Measurements from ENCODE around the gene CDT1.

CDT1 gene

DNA sequence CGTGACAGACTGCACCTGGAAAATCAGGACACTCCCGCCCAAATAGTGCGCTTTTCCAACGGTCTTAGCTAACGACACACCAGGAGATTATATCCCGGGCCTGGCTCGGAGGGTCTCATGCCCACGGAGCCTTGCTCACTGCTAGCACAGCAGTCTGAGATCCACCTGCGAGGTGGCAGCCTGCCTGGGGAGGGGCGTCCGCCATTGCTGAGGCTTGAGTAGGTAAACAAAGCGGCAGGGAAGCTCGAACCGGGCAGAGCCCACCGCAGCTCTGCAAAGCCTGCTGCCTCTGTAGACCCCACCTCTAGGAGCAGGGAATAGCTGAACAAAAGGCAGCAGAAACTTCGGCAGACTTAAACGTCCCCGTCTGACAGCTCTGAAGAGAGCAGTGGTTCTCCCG is 48.0 kb downstream of the CDT1 start:
- Mint-ChIP-seq H3K27ac (no peak overlapping the region), H3K36me3 (ENCODE audit: low read depth) (peaks cover 11% of the 10 kb centered on the region), H3K4me1 (ENCODE audit: low read depth) (peaks cover 17% of the 10 kb centered on the region), H3K4me3 (no peak overlapping the region), H3K27me3 (no peaks in the 10 kb centered on the region), H3K9me3 (no peaks in the 10 kb centered on the region)
- no peak for DNase-seq

DNA sequence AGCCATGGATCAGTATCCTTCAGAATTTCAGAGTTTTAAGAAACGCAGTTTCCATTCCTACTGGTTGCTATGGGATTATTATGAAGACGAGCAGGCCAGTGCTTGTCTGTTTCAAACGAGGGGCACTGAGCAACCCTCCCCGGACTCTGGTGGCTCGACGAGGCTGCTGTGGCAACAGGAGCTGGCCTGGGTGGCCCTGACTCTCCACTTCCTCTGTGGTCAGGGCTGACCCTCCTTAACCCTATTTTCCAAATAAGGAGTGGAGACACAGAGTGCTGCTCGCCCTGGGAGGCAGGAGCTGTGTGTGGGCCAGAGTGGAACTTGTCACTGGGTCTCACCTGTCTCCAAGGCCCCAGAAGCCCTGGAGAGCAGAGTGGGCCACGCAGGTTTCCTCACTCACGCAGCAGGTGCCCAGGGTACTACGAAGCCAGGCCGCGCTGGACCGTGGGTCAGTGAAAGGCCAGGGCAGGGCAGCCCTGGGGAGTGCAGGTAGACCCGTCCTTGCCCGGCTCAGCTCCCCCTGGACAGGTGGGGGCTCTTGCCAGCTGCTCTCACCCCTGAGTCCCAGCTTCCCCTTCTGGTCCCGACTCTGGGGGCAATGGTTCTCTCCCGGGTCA is 49.8 kb downstream of the CDT1 start:
- no peak for DNase-seq
- Mint-ChIP-seq H3K36me3 (ENCODE audit: low read depth) (peaks cover 18% of the 10 kb centered on the region), H3K27ac (no peak overlapping the region), H3K4me1 (ENCODE audit: low read depth) (peaks cover 26% of the 10 kb centered on the region), H3K4me3 (no peak overlapping the region), H3K27me3 (no peaks in the 10 kb centered on the region), H3K9me3 (no peaks in the 10 kb centered on the region)

- H3K4me1 Mint-ChIP-seq (ENCODE audit: low read depth): peaks cover 33% of the 10 kb centered on the region
Observed at GRCh38 chr16:88854306-88855111, 50.9 kb downstream of the CDT1 start.

GRCh38 chr16:88855176-88855575 is 51.6 kb downstream of the CDT1 start:
- Mint-ChIP-seq H3K36me3 (ENCODE audit: low read depth) (peaks cover 32% of the 10 kb centered on the region), H3K9me3 (no peaks in the 10 kb centered on the region), H3K4me3 (peak overlapping the region; percentile 78), H3K27me3 (no peaks in the 10 kb centered on the region), H3K27ac (peak overlapping the region; percentile 19), H3K4me1 (ENCODE audit: low read depth) (peaks cover 33% of the 10 kb centered on the region)
- no peak for DNase-seq

More at GRCh38 chr16:88854306-88855111, 50.9 kb downstream of the CDT1 start:
- peak overlapping the region; percentile 78 for H3K4me3 Mint-ChIP-seq
- H3K27me3 Mint-ChIP-seq: no peaks in the 10 kb centered on the region
- H3K36me3 Mint-ChIP-seq (ENCODE audit: low read depth): peaks cover 27% of the 10 kb centered on the region
- peak; percentile 47 for DNase-seq
- H3K9me3 Mint-ChIP-seq: no peaks in the 10 kb centered on the region
- peak overlapping the region; percentile 19 for H3K27ac Mint-ChIP-seq

- no peaks in the 10 kb centered on the region for H3K27me3 Mint-ChIP-seq
- peaks cover 38% of the 10 kb centered on the region for H3K36me3 Mint-ChIP-seq (ENCODE audit: low read depth)
- no peaks in the 10 kb centered on the region for H3K9me3 Mint-ChIP-seq
- peak overlapping the region; percentile 80 for H3K27ac Mint-ChIP-seq
- H3K4me1 Mint-ChIP-seq (ENCODE audit: low read depth): peaks cover 33% of the 10 kb centered on the region
- DNase-seq: no peak
- peak overlapping the region; percentile 78 for H3K4me3 Mint-ChIP-seq
Observed at GRCh38 chr16:88855736-88856121, 52.1 kb downstream of the CDT1 start.

- peak overlapping the region; percentile 80 for H3K27ac Mint-ChIP-seq
- peak overlapping the region; percentile 98 for H3K4me3 Mint-ChIP-seq
- H3K9me3 Mint-ChIP-seq: no peaks in the 10 kb centered on the region
- peaks cover 33% of the 10 kb centered on the region for H3K4me1 Mint-ChIP-seq (ENCODE audit: low read depth)
- H3K27me3 Mint-ChIP-seq: no peaks in the 10 kb centered on the region
- DNase-seq: peak; percentile 47
- H3K36me3 Mint-ChIP-seq (ENCODE audit: low read depth): peaks cover 42% of the 10 kb centered on the region
Observed at GRCh38 chr16:88856122-88856827, 52.7 kb downstream of the CDT1 start.

GRCh38 chr16:88856828-88857727 is 53.5 kb downstream of the CDT1 start, which contains the start of the genes GALNS and TRAPPC2L:
GALNS (minus strand) TSS chr16:88856947; CDS start chr16:88856877, 70 bp downstream.
TRAPPC2L (plus strand) TSS chr16:88857127; CDS start chr16:88857151, 24 bp downstream.
- H3K27ac Mint-ChIP-seq: peak within 1 kb of the TSS; percentile 96
- no peaks in the 10 kb centered on the region for H3K9me3 Mint-ChIP-seq
- H3K4me3 Mint-ChIP-seq: peak within 1 kb of the TSS; percentile 98
- no peaks in the 10 kb centered on the region for H3K27me3 Mint-ChIP-seq
- DNase-seq: peak; percentile 99
- peaks cover 50% of the 10 kb centered on the region for H3K36me3 Mint-ChIP-seq (ENCODE audit: low read depth)
- peaks cover 33% of the 10 kb centered on the region for H3K4me1 Mint-ChIP-seq (ENCODE audit: low read depth)

DNA sequence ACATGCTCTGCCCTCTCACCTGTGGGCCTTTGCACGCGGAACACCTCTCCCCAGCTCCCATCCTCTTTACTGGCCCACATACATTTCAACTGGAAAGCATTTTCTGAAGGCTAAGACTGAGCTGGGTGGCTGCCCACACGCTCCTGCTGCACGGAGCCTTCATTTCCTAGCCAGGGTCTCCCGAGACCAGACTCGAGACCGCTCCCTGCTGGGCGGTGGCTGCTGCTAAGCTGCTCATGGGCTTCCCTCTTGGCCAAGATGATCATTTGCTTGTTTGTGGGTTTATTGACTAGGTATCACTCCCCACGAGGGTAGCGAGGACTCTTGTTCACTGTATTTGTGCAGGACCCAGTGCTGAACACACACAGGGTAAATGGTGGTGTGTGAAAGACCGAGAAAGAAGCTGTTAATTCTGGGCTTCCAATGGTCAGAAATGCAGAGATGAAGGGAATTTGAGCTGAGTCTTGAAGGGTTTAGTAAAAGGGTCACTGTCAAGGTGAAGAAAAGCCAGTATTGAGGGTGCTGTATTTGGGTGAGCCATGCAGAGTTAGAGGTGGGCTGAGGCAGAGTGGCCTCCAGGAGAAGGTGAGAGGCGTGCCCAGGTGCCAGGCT is 54.2 kb downstream of the CDT1 start:
- peaks cover 57% of the 10 kb centered on the region for H3K36me3 Mint-ChIP-seq (ENCODE audit: low read depth)
- H3K27me3 Mint-ChIP-seq: no peaks in the 10 kb centered on the region
- H3K27ac Mint-ChIP-seq: peak overlapping the region; percentile 96
- no peaks in the 10 kb centered on the region for H3K9me3 Mint-ChIP-seq
- DNase-seq: peak; percentile 83
- peaks cover 33% of the 10 kb centered on the region for H3K4me1 Mint-ChIP-seq (ENCODE audit: low read depth)
- peak overlapping the region; percentile 98 for H3K4me3 Mint-ChIP-seq

Data from activated T-cell treated with anti-CD3 and anti-CD28 coated beads, Interleukin-2, amount 50 U/mL, for 24 hours (primary cell).